Gastroesophageal sphincter (tissue), 4 donors: Measurements from ENCODE around the gene ZNF507. TPM values are rescaled to one million over a fixed set of nuclear protein-coding genes. Genes with fewer than 3 reads are reported as not detected.
A peak's percentile ranks its signal among the peaks of the same experiment; 100 is the strongest.

ENCODE experiments used
- ATAC-seq: fragments of 150-250 bp; one replicate; pipeline ENCODE4 v1.9.1; 2016; ENCODE audit warnings: mild to moderate bottlenecking, moderate library complexity
- H3K27ac ChIP-seq, 4 donors: fragments of 200-600 bp; sonication (generic) in 3 of 4; 1 replicate in 3 of 4; 2 replicates in 1 of 4; pipeline ENCODE4 v1.5.1; 2016 to 2019
- H3K27me3 ChIP-seq: fragments of 200-600 bp; sonication (generic); one replicate; pipeline ENCODE4 v1.5.1; 2019
- H3K36me3 ChIP-seq, 2 donors: fragments of 200-600 bp; sonication (generic); one replicate each; pipeline ENCODE4 v1.5.1; 2019; ENCODE audit warnings: control low read depth in 1 of 2
- H3K4me1 ChIP-seq, 3 donors: fragments of 200-600 bp; sonication (generic); 1 replicate in 2 of 3; 2 replicates in 1 of 3; pipeline ENCODE4 v1.5.1; 2016 to 2019; ENCODE audit warnings: control low read depth in 2 of 3
- H3K4me3 ChIP-seq, 2 donors: fragments of 200-600 bp; sonication (generic); one replicate each; pipeline ENCODE4 v1.5.1; 2019; ENCODE audit warnings: mild to moderate bottlenecking in 1 of 2, moderate library complexity in 1 of 2
- H3K9me3 ChIP-seq, 3 donors: fragments of 200-600 bp; sonication (generic); one replicate each; pipeline ENCODE4 v1.5.1; 2017 to 2019; ENCODE audit warnings: control low read depth in 2 of 3
- CTCF ChIP-seq, 4 experiments: fragments of 200-600 bp in 2 of 4; fragments of 450-650 bp in 2 of 4; sonication (generic) in 1 of 4; IDR thresholded peaks; one replicate each; pipeline ENCODE4 v1.5.1; 2017 to 2019; ENCODE audit warnings: antibody characterized with exemption in 4 of 4, mild to moderate bottlenecking in 2 of 4, moderate library complexity in 2 of 4
- EP300 ChIP-seq: sonication (generic); formaldehyde crosslinking; IDR thresholded peaks from one replicate; pipeline ENCODE4 v1.6.1; 2017; ENCODE audit warnings: antibody characterized with exemption, mild to moderate bottlenecking
- POLR2A ChIP-seq, 2 donors: fragments of 450-650 bp; IDR thresholded peaks; one replicate each; pipeline ENCODE4 v1.6.1; 2017; ENCODE audit warnings: antibody characterized with exemption in 2 of 2, mild to moderate bottlenecking in 2 of 2, moderate library complexity in 1 of 2
- POLR2AphosphoS5 ChIP-seq: sonication (generic); formaldehyde crosslinking; IDR thresholded peaks from one replicate; pipeline ENCODE4 v1.6.1; 2017; ENCODE audit warnings: antibody characterized with exemption
- WGBS, 2 donors: methylation state at CpG; one replicate each; pipeline ENCODE4 v1.1.5; 2018; ENCODE audit warnings: low coverage in 1 of 2; 5-methylcytosine and 5-hydroxymethylcytosine counted together
- total RNA-seq, 4 donors: library from RNA; depleted of rRNA; stranded (reverse); fragments of >200 nt; gene quantifications; one replicate each; pipeline ENCODE4 v1.1.0, GENCODE V29; 2016

Gene ZNF507
- 10 to 100 TPM; 13.9 to 28.8 (median 22.3) TPM for total RNA-seq

- TF ChIP-seq CTCF (IDR thresholded peaks at IDR 0.05) (peak in 3 of 4 experiments; percentile 4 to 49 (median 18)), POLR2A (IDR thresholded peaks at IDR 0.05) (peak in 1 of 2 donors; percentile 35), POLR2AphosphoS5 (peak; percentile 36), EP300 (no peak)
- Histone ChIP-seq H3K4me3 (peak within 1 kb of the TSS; percentile 69 to 99), H3K27ac (peak within 1 kb of the TSS; percentile 21 to 89 (median 86)), H3K27me3 (no peaks in the 10 kb centered on the region), H3K9me3 (no peaks in the 10 kb centered on the region), H3K4me1 (peaks cover 7 to 44% (median 10%) of the 10 kb centered on the region in 3 donors), H3K36me3 (peaks cover 0 to 27% of the 10 kb centered on the region in 2 donors)
- WGBS, 2 donors: 8 to 29% methylated on average over 9 to 12 of the region's 72 CpGs
- peak; percentile 94 for ATAC-seq
Observed at GRCh38 chr19:32345261-32346207, at the start of gene ZNF507. Gene ZNF507 (plus strand): TSS chr19:32345610. CDS start chr19:32352831, 7,221 bp downstream.

GRCh38 chr19:32296694-32297093 lies 48.7 kb upstream of the ZNF507 start:
- Histone ChIP-seq H3K27ac (no peak overlapping the region), H3K36me3 (no peaks in the 10 kb centered on the region), H3K4me3 (no peak overlapping the region), H3K27me3 (no peaks in the 10 kb centered on the region), H3K4me1 (no peaks in the 10 kb centered on the region), H3K9me3 (peaks cover 0 to 15% (median 0%) of the 10 kb centered on the region in 3 donors)
- ATAC-seq: no peak
- TF ChIP-seq EP300 (no peak), POLR2A (IDR thresholded peaks at IDR 0.05) (no peak), CTCF (IDR thresholded peaks at IDR 0.05) (no peak), POLR2AphosphoS5 (no peak)
- WGBS, 2 donors: 82 to 100% methylated on average over 1 of the region's 1 CpG

GRCh38 chr19:32302778-32303177 lies 42.6 kb upstream of the ZNF507 start:
- ATAC-seq: no peak
- no peaks in the 10 kb centered on the region for H3K36me3 ChIP-seq
- peaks cover 17% of the 10 kb centered on the region for H3K27me3 ChIP-seq
- no peak for TF ChIP-seq POLR2AphosphoS5
- no peak overlapping the region for H3K4me3 ChIP-seq
- no peaks in the 10 kb centered on the region for H3K4me1 ChIP-seq
- no peak overlapping the region for H3K27ac ChIP-seq
- peaks cover 0 to 39% (median 0%) of the 10 kb centered on the region in 3 donors for H3K9me3 ChIP-seq

GRCh38 chr19:32303193-32303592 lies 42.2 kb upstream of the ZNF507 start:
- TF ChIP-seq EP300: no peak
- TF ChIP-seq POLR2AphosphoS5: no peak
- no peak for TF ChIP-seq CTCF (IDR thresholded peaks at IDR 0.05)
- TF ChIP-seq POLR2A (IDR thresholded peaks at IDR 0.05): no peak
- 100% methylated on average over 1 of the region's 1 CpG for WGBS, 2 donors
- Histone ChIP-seq H3K9me3 (peaks cover 0 to 39% (median 0%) of the 10 kb centered on the region in 3 donors), H3K36me3 (no peaks in the 10 kb centered on the region), H3K4me3 (no peak overlapping the region), H3K4me1 (no peaks in the 10 kb centered on the region), H3K27me3 (peaks cover 20% of the 10 kb centered on the region), H3K27ac (no peak overlapping the region)
- ATAC-seq: no peak

GRCh38 chr19:32307591-32307990 lies 37.8 kb upstream of the ZNF507 start:
- Histone ChIP-seq H3K27me3 (peaks cover 61% of the 10 kb centered on the region), H3K27ac (no peak overlapping the region), H3K4me1 (no peaks in the 10 kb centered on the region), H3K36me3 (no peaks in the 10 kb centered on the region), H3K4me3 (no peak overlapping the region), H3K9me3 (peaks cover 0 to 18% (median 0%) of the 10 kb centered on the region in 3 donors)
- ATAC-seq: no peak
- TF ChIP-seq CTCF (IDR thresholded peaks at IDR 0.05) (no peak), POLR2A (IDR thresholded peaks at IDR 0.05) (no peak), POLR2AphosphoS5 (no peak), EP300 (no peak)
- 73 to 83% methylated on average over 3 to 4 of the region's 5 CpGs for WGBS, 2 donors
